ENCODE measurements around the gene FAM47E. TPM values are rescaled to one million over a fixed set of nuclear protein-coding genes. Genes with fewer than 3 reads are reported as not detected.

Gene FAM47E
- total RNA-seq, 1 donor, result 0.21 TPM

GRCh38 chr4:76215077-76215476, 36.4 kb upstream of the FAM47E start:
- H3K4me1 ChIP-seq (ENCODE audit: insufficient read depth, low read length), result peaks cover 90% of the 10 kb centered on the region
- no peak overlapping the region for H3K4me3 ChIP-seq (ENCODE audit: low read length)
- no peaks in the 10 kb centered on the region for H3K9me3 ChIP-seq (ENCODE audit: low read depth, low read length)
- H3K27me3 ChIP-seq (ENCODE audit: insufficient read depth, low read length), result no peaks in the 10 kb centered on the region

GRCh38 chr4:76216524-76216923, 35.0 kb upstream of the FAM47E start:
- peaks cover 76% of the 10 kb centered on the region for H3K4me1 ChIP-seq (ENCODE audit: insufficient read depth, low read length)
- H3K9me3 ChIP-seq (ENCODE audit: low read depth, low read length), result no peaks in the 10 kb centered on the region
- no peak overlapping the region for H3K4me3 ChIP-seq (ENCODE audit: low read length)
- H3K27me3 ChIP-seq (ENCODE audit: insufficient read depth, low read length), result no peaks in the 10 kb centered on the region

- no peaks in the 10 kb centered on the region for H3K9me3 ChIP-seq (ENCODE audit: low read depth, low read length)
- peaks cover 69% of the 10 kb centered on the region for H3K4me1 ChIP-seq (ENCODE audit: insufficient read depth, low read length)
These were observed 34.3 kb upstream of the FAM47E start for GRCh38 chr4:76216975-76217814.

DNA sequence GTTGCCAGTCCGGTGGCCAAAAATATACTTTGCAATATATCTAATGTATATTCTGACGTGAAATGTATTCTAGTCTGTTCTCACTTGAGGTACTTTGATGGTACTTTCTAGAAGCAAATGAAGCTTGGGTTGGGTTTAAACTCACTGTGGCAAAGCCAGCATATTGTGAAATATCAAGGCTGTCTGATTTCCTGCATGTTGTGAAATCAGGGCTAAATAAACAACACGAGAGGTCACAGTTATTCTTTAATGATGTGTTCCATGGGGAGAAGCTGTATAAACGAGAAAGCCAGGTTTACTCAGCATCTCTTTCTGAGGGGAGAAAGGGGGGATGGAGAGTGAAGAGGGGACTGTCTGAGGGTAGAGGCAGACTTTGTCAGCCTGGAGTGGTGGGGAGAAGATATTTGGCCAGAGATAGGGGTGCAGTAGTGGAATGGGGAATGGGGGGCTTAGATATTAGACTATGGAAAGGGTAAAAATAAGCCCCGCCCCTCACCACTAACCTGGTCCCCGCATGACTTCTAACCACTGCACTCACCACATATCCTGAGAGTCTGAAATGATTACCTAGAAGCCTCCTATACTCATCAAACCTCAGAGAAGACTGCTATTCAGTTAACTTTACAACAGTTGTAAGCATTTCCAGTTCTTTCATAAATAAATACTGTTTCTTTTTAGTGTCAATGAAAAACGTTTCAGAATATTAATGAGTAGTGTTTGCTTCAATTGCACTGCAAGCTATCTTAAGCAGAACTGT, 32.0 kb upstream of the FAM47E start:
- H3K4me1 ChIP-seq (ENCODE audit: insufficient read depth, low read length), result peaks cover 51% of the 10 kb centered on the region

More at GRCh38 chr4:76216975-76217814, 34.3 kb upstream of the FAM47E start:
- Histone ChIP-seq H3K27me3 (ENCODE audit: insufficient read depth, low read length) (no peaks in the 10 kb centered on the region), H3K4me3 (ENCODE audit: low read length) (no peak overlapping the region)

DNA sequence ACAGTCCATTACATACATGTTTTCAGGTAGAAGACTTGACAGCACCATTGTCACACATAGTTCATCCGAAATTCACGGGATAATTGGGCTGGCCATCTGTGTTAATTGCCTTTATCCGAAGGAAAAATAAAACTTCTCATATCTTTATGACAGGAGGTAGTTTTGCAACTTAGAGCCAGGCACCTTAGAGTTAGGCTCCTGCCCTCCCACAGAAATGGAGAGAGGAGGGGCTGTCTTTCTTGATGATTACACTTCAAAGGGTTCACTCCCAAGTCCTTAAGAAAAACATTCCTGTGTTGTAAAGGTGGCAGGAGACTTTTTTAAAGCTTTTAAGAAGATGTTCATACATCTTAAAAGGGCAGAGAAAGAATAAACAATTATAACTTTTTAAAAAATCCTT, 27.4 kb upstream of the FAM47E start:
- H3K27me3 ChIP-seq (ENCODE audit: insufficient read depth, low read length), result no peaks in the 10 kb centered on the region
- peaks cover 9% of the 10 kb centered on the region for H3K4me1 ChIP-seq (ENCODE audit: insufficient read depth, low read length)

More for the DNA sequence above, 32.0 kb upstream of the FAM47E start:
- Histone ChIP-seq H3K9me3 (ENCODE audit: low read depth, low read length) (no peaks in the 10 kb centered on the region), H3K27me3 (ENCODE audit: insufficient read depth, low read length) (no peaks in the 10 kb centered on the region), H3K4me3 (ENCODE audit: low read length) (no peak overlapping the region)

DNA sequence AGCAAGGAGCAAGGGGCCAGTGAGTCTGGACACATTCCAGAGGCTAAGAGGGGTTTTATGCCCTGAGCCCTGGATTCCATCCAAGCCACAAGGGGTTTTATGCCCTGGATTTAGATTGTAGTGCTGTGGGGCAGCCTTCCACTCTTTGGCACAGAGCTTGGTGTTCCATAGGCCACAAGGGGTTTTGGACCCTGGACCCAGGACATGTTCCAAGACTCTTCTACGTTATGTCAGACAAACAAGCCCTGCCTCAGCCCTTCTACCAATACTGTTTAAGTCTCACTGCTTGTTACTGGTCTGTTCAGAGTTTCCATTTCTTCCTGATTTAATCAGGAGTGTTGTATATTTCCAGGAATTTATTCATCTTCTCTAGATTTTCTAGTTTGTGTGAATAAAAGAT, 25.1 kb upstream of the FAM47E start:
- Histone ChIP-seq H3K9me3 (ENCODE audit: low read depth, low read length) (no peaks in the 10 kb centered on the region), H3K4me1 (ENCODE audit: insufficient read depth, low read length) (no peaks in the 10 kb centered on the region)

More for the DNA sequence above, 27.4 kb upstream of the FAM47E start:
- Histone ChIP-seq H3K9me3 (ENCODE audit: low read depth, low read length) (no peaks in the 10 kb centered on the region), H3K4me3 (ENCODE audit: low read length) (no peak overlapping the region)

GRCh38 chr4:76232681-76233080, 18.8 kb upstream of the FAM47E start:
- no peaks in the 10 kb centered on the region for H3K4me1 ChIP-seq (ENCODE audit: insufficient read depth, low read length)
- no peaks in the 10 kb centered on the region for H3K27me3 ChIP-seq (ENCODE audit: insufficient read depth, low read length)
- no peak overlapping the region for H3K4me3 ChIP-seq (ENCODE audit: low read length)
- H3K9me3 ChIP-seq (ENCODE audit: low read depth, low read length), result no peaks in the 10 kb centered on the region

More for the DNA sequence above, 25.1 kb upstream of the FAM47E start:
- H3K4me3 ChIP-seq (ENCODE audit: low read length), result no peak overlapping the region
- H3K27me3 ChIP-seq (ENCODE audit: insufficient read depth, low read length), result no peaks in the 10 kb centered on the region

- H3K4me1 ChIP-seq (ENCODE audit: insufficient read depth, low read length), result no peaks in the 10 kb centered on the region
- H3K27me3 ChIP-seq (ENCODE audit: insufficient read depth, low read length), result no peaks in the 10 kb centered on the region
- H3K9me3 ChIP-seq (ENCODE audit: low read depth, low read length), result no peaks in the 10 kb centered on the region
- no peak overlapping the region for H3K4me3 ChIP-seq (ENCODE audit: low read length)
These were observed 18.4 kb upstream of the FAM47E start for GRCh38 chr4:76233083-76233482.

DNA sequence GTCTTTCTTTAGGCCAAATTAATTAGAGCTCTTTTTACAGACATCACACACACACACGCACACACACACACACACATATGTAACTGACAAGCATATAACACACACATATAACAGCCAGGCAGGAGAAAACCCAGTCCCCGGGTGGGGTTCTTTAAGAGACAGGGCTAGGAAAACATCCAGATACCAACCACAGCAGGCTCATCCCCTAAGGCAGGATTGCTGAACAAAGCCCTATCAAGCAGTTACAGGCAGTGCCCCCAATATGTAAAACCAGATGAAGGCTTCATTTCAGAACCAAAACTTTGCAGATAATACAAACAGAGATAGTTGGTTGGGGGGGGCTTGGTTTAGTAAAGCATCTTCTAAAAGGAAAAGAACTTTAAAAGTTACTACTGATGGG, 18.0 kb upstream of the FAM47E start:
- H3K27me3 ChIP-seq (ENCODE audit: insufficient read depth, low read length), result no peaks in the 10 kb centered on the region
- H3K4me3 ChIP-seq (ENCODE audit: low read length), result no peak overlapping the region
- H3K4me1 ChIP-seq (ENCODE audit: insufficient read depth, low read length), result no peaks in the 10 kb centered on the region
- H3K9me3 ChIP-seq (ENCODE audit: low read depth, low read length), result no peaks in the 10 kb centered on the region

GRCh38 chr4:76233967-76234678, 17.4 kb upstream of the FAM47E start:
- no peaks in the 10 kb centered on the region for H3K27me3 ChIP-seq (ENCODE audit: insufficient read depth, low read length)
- H3K9me3 ChIP-seq (ENCODE audit: low read depth, low read length), result no peaks in the 10 kb centered on the region
- no peaks in the 10 kb centered on the region for H3K4me1 ChIP-seq (ENCODE audit: insufficient read depth, low read length)
- H3K4me3 ChIP-seq (ENCODE audit: low read length), result no peak overlapping the region

- H3K27me3 ChIP-seq (ENCODE audit: insufficient read depth, low read length), result no peaks in the 10 kb centered on the region
- no peaks in the 10 kb centered on the region for H3K4me1 ChIP-seq (ENCODE audit: insufficient read depth, low read length)
- no peak overlapping the region for H3K4me3 ChIP-seq (ENCODE audit: low read length)
- H3K9me3 ChIP-seq (ENCODE audit: low read depth, low read length), result peaks cover under 1% of the 10 kb centered on the region
These were observed 16.9 kb upstream of the FAM47E start for GRCh38 chr4:76234679-76235044.

GRCh38 chr4:76235407-76235806, 16.1 kb upstream of the FAM47E start:
- H3K9me3 ChIP-seq (ENCODE audit: low read depth, low read length), result peaks cover 8% of the 10 kb centered on the region
- H3K27me3 ChIP-seq (ENCODE audit: insufficient read depth, low read length), result no peaks in the 10 kb centered on the region
- no peak overlapping the region for H3K4me3 ChIP-seq (ENCODE audit: low read length)
- no peaks in the 10 kb centered on the region for H3K4me1 ChIP-seq (ENCODE audit: insufficient read depth, low read length)

GRCh38 chr4:76235915-76236314, 15.6 kb upstream of the FAM47E start:
- peaks cover 12% of the 10 kb centered on the region for H3K9me3 ChIP-seq (ENCODE audit: low read depth, low read length)
- no peak overlapping the region for H3K4me3 ChIP-seq (ENCODE audit: low read length)
- no peaks in the 10 kb centered on the region for H3K27me3 ChIP-seq (ENCODE audit: insufficient read depth, low read length)
- H3K4me1 ChIP-seq (ENCODE audit: insufficient read depth, low read length), result no peaks in the 10 kb centered on the region

DNA sequence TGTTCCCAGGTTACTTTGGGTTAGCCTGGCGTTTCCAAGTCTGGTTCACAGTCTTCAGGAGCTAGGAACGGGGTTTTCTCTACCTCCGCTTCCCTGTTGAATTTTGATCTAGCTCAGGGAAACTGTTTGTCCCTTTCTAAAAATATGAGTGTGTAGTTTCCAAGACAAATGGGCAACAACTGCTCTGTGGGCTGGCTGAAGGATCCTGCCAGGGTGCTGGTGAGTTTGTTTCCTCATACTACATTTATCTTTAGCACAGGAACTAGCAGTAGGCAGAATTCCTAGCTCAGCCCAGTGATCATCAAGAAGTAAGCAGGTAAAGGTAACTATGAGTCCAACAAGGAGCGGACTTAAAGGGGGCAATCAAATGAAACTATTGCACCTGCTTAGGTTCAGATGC, 13.3 kb upstream of the FAM47E start:
- Histone ChIP-seq H3K9me3 (ENCODE audit: low read depth, low read length) (peaks cover 12% of the 10 kb centered on the region), H3K4me3 (ENCODE audit: low read length) (no peak overlapping the region), H3K4me1 (ENCODE audit: insufficient read depth, low read length) (no peaks in the 10 kb centered on the region), H3K27me3 (ENCODE audit: insufficient read depth, low read length) (no peaks in the 10 kb centered on the region)

GRCh38 chr4:76238701-76239100, 12.8 kb upstream of the FAM47E start:
- Histone ChIP-seq H3K4me1 (ENCODE audit: insufficient read depth, low read length) (no peaks in the 10 kb centered on the region), H3K27me3 (ENCODE audit: insufficient read depth, low read length) (no peaks in the 10 kb centered on the region), H3K4me3 (ENCODE audit: low read length) (no peak overlapping the region), H3K9me3 (ENCODE audit: low read depth, low read length) (peaks cover 12% of the 10 kb centered on the region)
